Activated gamma-delta T cell (primary cell): ENCODE measurements around the gene FOXK2.

ENCODE experiments used
- DNase-seq: peaks from one replicate; lab custom pipeline; 2025; lab: John Stamatoyannopoulos, UW

FOXK2 gene

GRCh38 chr17:82640036-82640435 lies 120.5 kb downstream of the FOXK2 start:
- DNase-seq: no peak

- no peak for DNase-seq
Measured at GRCh38 chr17:82642022-82642421, 122.5 kb downstream of the FOXK2 start.

DNA sequence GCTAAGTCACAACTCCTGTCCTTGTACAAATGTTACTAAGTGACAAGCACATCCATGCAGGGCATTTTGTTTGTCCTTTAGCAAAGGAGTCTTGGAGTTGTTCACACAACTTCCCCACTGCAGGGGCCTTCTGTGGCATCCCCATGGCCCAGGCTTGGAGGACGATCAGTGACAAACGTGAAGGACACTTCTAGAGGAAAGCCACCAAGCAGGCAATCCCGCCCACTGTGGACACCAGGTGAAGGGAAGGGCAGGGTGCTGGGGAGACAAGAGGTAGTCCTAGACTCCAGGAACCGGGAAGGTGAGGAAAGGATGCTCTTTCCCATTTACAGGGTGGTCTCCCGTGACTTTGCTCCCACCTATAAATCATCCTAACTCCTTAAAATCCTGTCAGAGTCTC lies 124.6 kb downstream of the FOXK2 start:
- no peak for DNase-seq

DNA sequence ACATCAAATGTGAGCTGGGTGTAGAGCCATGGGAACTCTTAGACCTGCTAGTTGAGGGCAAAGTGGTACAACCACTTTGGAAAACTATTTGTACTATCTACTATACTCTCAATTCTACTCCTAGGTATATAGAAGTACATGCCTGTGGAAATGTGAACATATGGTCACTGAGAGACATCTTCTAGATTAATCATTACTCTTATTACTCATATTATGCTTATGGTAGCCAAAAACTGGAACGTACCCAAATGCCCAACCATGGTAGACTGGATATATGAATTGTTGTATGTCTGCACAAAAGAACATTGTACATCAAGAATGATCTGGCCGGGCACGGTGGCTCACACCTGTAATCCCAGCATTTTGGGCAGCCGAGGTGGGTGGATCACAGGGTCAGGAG lies 126.0 kb downstream of the FOXK2 start:
- DNase-seq: no peak

DNA sequence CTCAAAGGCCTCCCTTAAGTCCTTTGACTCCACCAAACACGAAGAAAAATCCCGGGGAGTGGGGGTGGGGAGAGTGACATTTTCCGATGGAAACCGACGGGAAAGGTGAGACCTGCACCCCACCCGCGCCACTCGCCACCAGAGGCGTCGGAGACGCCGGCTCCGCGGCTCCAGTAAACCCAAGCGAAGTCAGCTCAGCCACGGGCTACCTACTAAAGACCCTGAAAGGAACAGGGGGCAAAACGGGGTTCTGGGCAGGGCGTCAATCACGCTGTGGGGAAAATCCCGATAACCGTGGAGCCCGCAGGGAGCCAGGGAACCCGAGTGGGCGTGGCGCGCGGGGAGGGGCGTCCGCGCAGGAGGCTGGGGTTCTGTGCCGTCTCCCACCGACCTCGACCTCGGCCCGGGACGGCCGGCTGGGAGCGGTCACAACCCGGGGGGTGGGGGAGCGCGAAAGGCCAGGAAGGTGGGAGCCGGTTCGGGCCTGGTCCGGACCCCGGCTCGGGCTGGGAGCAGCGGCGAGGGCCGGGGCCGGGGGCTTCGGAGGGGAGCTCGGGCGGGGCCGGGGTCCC lies 128.1 kb downstream of the FOXK2 start:
- DNase-seq: peak; percentile 45

- peak; percentile 83 for DNase-seq
Measured at GRCh38 chr17:82648165-82648668, 128.7 kb downstream of the FOXK2 start, which contains the start of gene WDR45B. Gene WDR45B, minus strand, starts transcription at chr17:82648444. Its CDS starts 104 bp downstream, at chr17:82648340.

- no peak for DNase-seq
Measured at GRCh38 chr17:82648742-82649331, 129.3 kb downstream of the FOXK2 start.

DNA sequence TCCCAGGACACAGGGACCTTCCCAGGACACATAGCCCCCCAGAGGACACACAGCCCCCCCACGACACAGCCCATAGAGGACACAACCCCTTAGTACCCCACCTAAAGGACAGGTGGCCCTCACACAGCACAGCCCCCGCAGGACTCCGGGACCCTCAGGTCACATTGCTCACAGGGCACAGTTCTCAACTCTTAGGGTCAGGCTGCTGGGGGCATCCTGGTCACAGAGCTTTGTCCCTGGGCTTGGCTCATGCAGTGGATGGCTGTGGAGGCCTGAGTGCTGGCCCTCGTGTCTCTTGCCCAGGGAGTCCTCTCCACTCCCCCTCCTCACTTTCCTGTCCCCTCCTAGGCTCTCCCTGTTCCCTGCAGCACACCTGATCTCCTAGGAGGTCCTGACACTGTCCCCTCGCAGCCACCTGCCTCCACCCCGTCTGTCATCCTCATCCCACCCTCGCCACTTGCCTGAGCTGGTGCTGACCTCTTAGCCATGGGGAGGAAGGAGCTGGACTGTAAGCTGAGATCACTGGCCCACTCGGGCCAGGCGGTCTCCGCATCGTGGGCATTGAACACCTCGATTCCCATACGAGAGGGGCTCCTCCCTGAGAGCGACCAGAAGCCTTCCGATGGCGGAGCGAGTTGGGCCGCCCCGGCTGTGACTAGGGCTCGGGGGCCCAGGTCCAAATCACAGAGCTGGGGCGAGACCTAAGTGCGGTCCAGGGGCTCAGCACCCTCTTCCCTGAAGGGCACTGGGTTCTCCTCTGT lies 130.1 kb downstream of the FOXK2 start:
- no peak for DNase-seq

DNA sequence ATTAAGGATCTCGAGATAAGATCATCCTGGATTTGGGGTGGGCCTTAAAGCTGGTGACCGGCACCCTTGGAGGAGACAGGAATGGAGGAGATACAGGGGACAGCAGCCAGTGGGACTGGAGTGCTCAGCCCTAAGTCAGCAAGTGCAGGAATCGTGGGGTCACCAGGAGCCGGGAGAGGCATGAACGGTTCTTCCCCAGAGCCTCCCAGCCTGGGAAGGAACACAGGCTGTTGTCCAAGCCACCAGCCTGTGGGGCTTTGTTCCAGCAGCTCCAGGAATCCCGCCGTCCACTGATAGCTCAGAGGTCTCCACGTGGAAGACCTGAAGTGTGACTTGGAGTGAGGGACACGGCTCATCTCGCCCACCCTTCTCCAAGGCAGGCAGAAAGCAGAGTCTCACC lies 131.2 kb downstream of the FOXK2 start:
- no peak for DNase-seq

- no peak for DNase-seq
Measured at GRCh38 chr17:82653651-82654528, 134.4 kb downstream of the FOXK2 start.
